H1 (cell line): ENCODE data around the gene ATG7. TPM values are rescaled to one million over a fixed set of nuclear protein-coding genes. Genes with fewer than 3 reads are reported as not detected.
A peak's percentile ranks its signal among the peaks of the same experiment; 100 is the strongest.

Experiments used
- CTCF ChIA-PET: fragments of 300-600 bp; sonication (Branson Sonifier 250); formaldehyde crosslinking; loops from one replicate; lab custom pipeline; 2021; ENCODE audit not compliant: partially characterized antibody; lab: Charles Lee
- POLR2A ChIA-PET: fragments of 300-600 bp; sonication (Branson Sonifier 250); formaldehyde crosslinking; loops from one replicate; lab custom pipeline; 2021; ENCODE audit warnings: inconsistent platforms; ENCODE audit not compliant: partially characterized antibody; lab: Charles Lee
- DNase-seq, 2 experiments: peaks; one replicate each; pipeline versions ENCODE4 v3.0.0 to v3.0.0-alpha.2; 2010 to 2022; ENCODE audit warnings: low spot score in 2 of 2, low read depth in 1 of 2, mixed read lengths in 1 of 2
- FAIRE-seq: peaks from 2 replicates; lab custom pipeline; 2011; peaks lifted over from hg19 to GRCh38; lab: Jason Lieb, UNC
- H2AFZ ChIP-seq: 2 replicates; pipeline ENCODE4 v1.8.1; 2012; ENCODE audit warnings: low read length, inconsistent platforms
- H2AK5ac ChIP-seq: 2 replicates; pipeline ENCODE4 v1.6.1; 2013; ENCODE audit warnings: low read depth, low read length
- H2BK120ac ChIP-seq: replicated peaks from 2 replicates; pipeline ENCODE3; 2013; ENCODE audit warnings: low read depth, low read length, inconsistent platforms
- H2BK12ac ChIP-seq: 2 replicates; pipeline ENCODE4 v1.6.1; 2013; ENCODE audit warnings: low read depth, low read length
- H2BK15ac ChIP-seq: 2 replicates; pipeline ENCODE4 v1.6.1; 2013; ENCODE audit warnings: low read length
- H2BK20ac ChIP-seq: 2 replicates; pipeline ENCODE4 v1.6.1; 2013; ENCODE audit warnings: low read length
- H2BK5ac ChIP-seq: 2 replicates; pipeline ENCODE4 v1.6.1; 2013; ENCODE audit warnings: low read depth, low read length
- H3K14ac ChIP-seq: 2 replicates; pipeline ENCODE4 v1.6.1; 2013; ENCODE audit warnings: inconsistent platforms; ENCODE audit not compliant: insufficient read length
- H3K18ac ChIP-seq: 2 replicates; pipeline ENCODE4 v1.6.1; 2013; ENCODE audit warnings: low read length; ENCODE audit errors: extremely low read depth
- H3K23ac ChIP-seq: 2 replicates; pipeline ENCODE4 v1.6.1; 2013; ENCODE audit warnings: inconsistent platforms; ENCODE audit not compliant: insufficient read length
- H3K23me2 ChIP-seq: 2 replicates; pipeline ENCODE4 v1.6.1; 2013; ENCODE audit warnings: low read depth, low read length
- H3K27ac ChIP-seq: 2 replicates; pipeline ENCODE4 v1.6.1; 2011; ENCODE audit warnings: low read depth, low read length, inconsistent platforms
- H3K27me3 ChIP-seq, 4 experiments: replicated peaks in 1 of 4; 1 replicate in 1 of 4; 2 replicates in 3 of 4; pipeline versions ENCODE4 v1.6.1 to v1.8.1; 2011 to 2013; ENCODE audit warnings: low read length in 3 of 4, mild to moderate bottlenecking in 3 of 4, inconsistent platforms in 2 of 4, mixed read lengths in 2 of 4, moderate library complexity in 1 of 4; ENCODE audit not compliant: control insufficient read depth in 3 of 4, insufficient read depth in 3 of 4; ENCODE audit errors: extremely low read depth in 1 of 4
- H3K36me3 ChIP-seq, 4 experiments: 2 replicates each; pipeline versions ENCODE4 v1.6.1 to v1.8.1; 2011 to 2013; ENCODE audit warnings: mild to moderate bottlenecking in 4 of 4, low read length in 3 of 4, moderate library complexity in 2 of 4, control low read depth in 1 of 4, inconsistent platforms in 1 of 4; ENCODE audit not compliant: insufficient read depth in 4 of 4, control insufficient read depth in 2 of 4
- H3K4ac ChIP-seq: replicated peaks from 2 replicates; pipeline ENCODE3; 2013; ENCODE audit warnings: low read length, low read depth, mixed read lengths, inconsistent platforms; ENCODE audit not compliant: insufficient read length
- H3K4me1 ChIP-seq, 4 experiments: replicated peaks in 1 of 4; 1 replicate in 1 of 4; 2 replicates in 3 of 4; pipeline versions ENCODE4 v1.6.1 to v1.8.1; 2011 to 2013; ENCODE audit warnings: low read length in 3 of 4, inconsistent platforms in 2 of 4, mixed read lengths in 1 of 4; ENCODE audit not compliant: insufficient read depth in 4 of 4, control insufficient read depth in 3 of 4
- H3K4me2 ChIP-seq, 2 experiments: 2 replicates each; pipeline versions ENCODE4 v1.6.1 to v1.8.1; 2011 to 2013; ENCODE audit warnings: low read depth in 2 of 2, low read length in 2 of 2, control low read depth in 1 of 2, inconsistent platforms in 1 of 2, mild to moderate bottlenecking in 1 of 2; ENCODE audit not compliant: insufficient read depth in 1 of 2
- H3K4me3 ChIP-seq, 4 experiments: fragments of 200-600, 300-600 bp in 1 of 4; sonication (generic), shearing (Covaris generic), sonication (Bioruptor Twin) in 1 of 4; 2 replicates each; pipeline versions ENCODE4 v1.5.1 to v1.8.1; 2011 to 2016; ENCODE audit warnings: low read length in 4 of 4, low read depth in 3 of 4, control low read depth in 2 of 4, inconsistent platforms in 2 of 4, mild to moderate bottlenecking in 2 of 4, mixed read lengths in 1 of 4, moderate library complexity in 1 of 4; ENCODE audit not compliant: insufficient read depth in 2 of 4; ENCODE audit errors: extremely low read depth in 1 of 4
- H3K56ac ChIP-seq: replicated peaks from 2 replicates; pipeline ENCODE3; 2013; ENCODE audit warnings: low read depth, mild to moderate bottlenecking, mixed read lengths, low read length, inconsistent platforms; ENCODE audit not compliant: insufficient read length
- H3K79me1 ChIP-seq: 2 replicates; pipeline ENCODE4 v1.6.1; 2013; ENCODE audit warnings: low read depth, low read length, control low read depth
- H3K79me2 ChIP-seq, 2 experiments: 2 replicates each; pipeline versions ENCODE4 v1.6.1 to v1.8.1; 2012 to 2013; ENCODE audit warnings: low read length in 2 of 2, mild to moderate bottlenecking in 2 of 2, inconsistent platforms in 1 of 2; ENCODE audit not compliant: insufficient read depth in 2 of 2, control insufficient read depth in 1 of 2
- H3K9ac ChIP-seq, 4 experiments: replicated peaks in 1 of 4; 1 replicate in 1 of 4; 2 replicates in 3 of 4; pipeline versions ENCODE4 v1.6.1 to v1.8.1; 2011 to 2013; ENCODE audit warnings: low read depth in 3 of 4, low read length in 3 of 4, control low read depth in 2 of 4, mild to moderate bottlenecking in 2 of 4, moderate library complexity in 2 of 4, inconsistent platforms in 1 of 4; ENCODE audit errors: extremely low read depth in 1 of 4
- H3K9me3 ChIP-seq, 2 experiments: 2 replicates each; pipeline versions ENCODE4 v1.6.1 to v1.8.1; 2012 to 2013; ENCODE audit warnings: mild to moderate bottlenecking in 2 of 2, moderate library complexity in 2 of 2, control low read depth in 1 of 2, inconsistent platforms in 1 of 2, low read depth in 1 of 2, low read length in 1 of 2, mixed read lengths in 1 of 2; ENCODE audit not compliant: insufficient read depth in 2 of 2
- H4K20me1 ChIP-seq, 2 experiments: replicated peaks in 1 of 2; 2 replicates each; pipeline versions ENCODE3 to v1.8.1; 2011 to 2013; ENCODE audit warnings: inconsistent platforms in 2 of 2, low read length in 2 of 2, mild to moderate bottlenecking in 1 of 2; ENCODE audit not compliant: insufficient read depth in 2 of 2, control insufficient read depth in 1 of 2
- H4K5ac ChIP-seq: 2 replicates; pipeline ENCODE4 v1.6.1; 2013; ENCODE audit warnings: low read length, low read depth, mixed read lengths, inconsistent platforms; ENCODE audit not compliant: insufficient read length
- H4K8ac ChIP-seq: 2 replicates; pipeline ENCODE4 v1.8.0; 2013; ENCODE audit warnings: mild to moderate bottlenecking, moderate library complexity, low read length, inconsistent platforms; ENCODE audit not compliant: insufficient read depth; ENCODE audit errors: extremely low read depth
- H4K91ac ChIP-seq: replicated peaks from 2 replicates; pipeline ENCODE3; 2013; ENCODE audit warnings: low read length, mixed read lengths, inconsistent platforms; ENCODE audit not compliant: insufficient read length
- E2F6 ChIP-seq: IDR thresholded peaks from 2 replicates; pipeline ENCODE4 v1.6.1; 2012; ENCODE audit warnings: inconsistent platforms
- GABPA ChIP-seq: IDR thresholded peaks from 2 replicates; pipeline ENCODE4 v1.6.1; 2011; ENCODE audit warnings: mild to moderate bottlenecking, low read length, moderate library complexity, borderline replicate concordance; ENCODE audit not compliant: insufficient read depth
- RAD21 ChIP-seq, 2 experiments: IDR thresholded peaks in 1 of 2; conservative IDR thresholded peaks in 1 of 2; 2 replicates each; pipeline ENCODE4 v1.6.1; 2011; ENCODE audit warnings: low read depth in 2 of 2, low read length in 2 of 2, improper control_type of control experiment in 1 of 2, inconsistent platforms in 1 of 2, mild to moderate bottlenecking in 1 of 2, moderate library complexity in 1 of 2
- WGBS, 2 experiments: shearing (Covaris generic) in 1 of 2; methylation state at CpG; one replicate each; pipeline versions ENCODE4 v1.1.6 to v1.1.7; 2013 to 2015; ENCODE audit warnings: low lambda C conversion rate in 2 of 2, mixed read lengths in 2 of 2, inconsistent platforms in 1 of 2, low coverage in 1 of 2, missing lambda C conversion rate in 1 of 2; ENCODE audit not compliant: insufficient replicate concordance in 2 of 2, insufficient coverage in 1 of 2, insufficient read length in 1 of 2; ENCODE audit errors: extremely low coverage in 1 of 2, missing lambda C conversion rate in 1 of 2; 5-methylcytosine and 5-hydroxymethylcytosine counted together
- polyA plus RNA-seq, 7 experiments: library from polyadenylated mRNA; depleted of rRNA in 3 of 7; stranded (reverse) in 5 of 7; unstranded in 2 of 7; fragments of >200 nt in 5 of 7; fragments of 200-250 nt in 2 of 7; gene quantifications; 1 replicate in 5 of 7; 2 replicates in 1 of 7; 4 replicates in 1 of 7; pipeline versions ENCODE4 v1.2.1 to v1.2.3, GENCODE V29; 2011 to 2013; ENCODE audit warnings: missing spikeins in 2 of 7, mixed read lengths in 2 of 7
- total RNA-seq: library from RNA; stranded (reverse); fragmentation: NEBNext Ultra II Directional; extraction: Animal tissue kit (Norgen Biotek cat#: 25700); gene quantifications from 2 replicates; pipeline ENCODE4 v1.2.1, GENCODE V29; 2021

The ATG7 gene
- total and polyA plus RNA-seq, 2 of the 8 experiments (the other 6 are each of a cell fraction or from before 2014, with no cell fraction given) = 15.0 to 19.1 TPM

- no peak overlapping the region for H2BK20ac ChIP-seq
- no peaks in the 10 kb centered on the region for H3K79me2 ChIP-seq
- DNase-seq (no peak), FAIRE-seq (no peak)
- H3K18ac ChIP-seq = no peak overlapping the region
- ChIA-PET CTCF (interaction anchor here (0.6 to 5.6 kb wide), 3 partner anchors 10 to 155 kb away, joined by 3 to 32 read pairs (median 5); no protein-coding TSS in a partner anchor), POLR2A (no interaction called here)
- no peaks in the 10 kb centered on the region for H4K20me1 ChIP-seq
- H2AFZ ChIP-seq = no peak overlapping the region
- peak overlapping the region in 1 of 4 experiments; percentile 34; a peak in 1 of 7 replicates for H3K9ac ChIP-seq
- H2BK120ac ChIP-seq = no peak overlapping the region
- H3K9me3 ChIP-seq = no peaks in the 10 kb centered on the region
- no peak overlapping the region for H2BK5ac ChIP-seq
- H4K5ac ChIP-seq = no peak overlapping the region
- no peak overlapping the region for H3K23ac ChIP-seq
- H3K4ac ChIP-seq = no peak overlapping the region
- no peak overlapping the region for H3K27ac ChIP-seq
- H3K4me3 ChIP-seq = no peak overlapping the region
- H3K23me2 ChIP-seq = no peaks in the 10 kb centered on the region
- H3K4me2 ChIP-seq = no peak overlapping the region
- 85% methylated on average over 10 of the region's 10 CpGs; no CpG with 5 or more reads in 1 of the 2 experiments for WGBS, 2 experiments
- H4K8ac ChIP-seq = no peak overlapping the region
- no peak overlapping the region for H3K14ac ChIP-seq
- no peaks in the 10 kb centered on the region for H3K27me3 ChIP-seq
- peaks cover 0 to 7% (median 2%) of the 10 kb centered on the region in 4 experiments; a peak in 3 of 7 replicates for H3K4me1 ChIP-seq
- TF ChIP-seq RAD21 (IDR thresholded peaks at IDR 0.05 in 1 of 2, conservative IDR thresholded peaks at IDR 0.05 in 1 of 2; ENCODE audit: low read depth in 2 of 2, low read length in 2 of 2) = no peak
- TF ChIP-seq E2F6 = no peak
- no peak for TF ChIP-seq GABPA
- no peaks in the 10 kb centered on the region for H3K36me3 ChIP-seq
- no peaks in the 10 kb centered on the region for H3K79me1 ChIP-seq
- no peak overlapping the region for H4K91ac ChIP-seq
- H3K56ac ChIP-seq = no peak overlapping the region
- H2AK5ac ChIP-seq = no peak overlapping the region
- no peak overlapping the region for H2BK15ac ChIP-seq
- H2BK12ac ChIP-seq = no peak overlapping the region
These were observed 117.4 kb downstream of the ATG7 start for GRCh38 chr3:11389386-11390268.
